Measurements from ENCODE around the gene NT5C1A.

DNA sequence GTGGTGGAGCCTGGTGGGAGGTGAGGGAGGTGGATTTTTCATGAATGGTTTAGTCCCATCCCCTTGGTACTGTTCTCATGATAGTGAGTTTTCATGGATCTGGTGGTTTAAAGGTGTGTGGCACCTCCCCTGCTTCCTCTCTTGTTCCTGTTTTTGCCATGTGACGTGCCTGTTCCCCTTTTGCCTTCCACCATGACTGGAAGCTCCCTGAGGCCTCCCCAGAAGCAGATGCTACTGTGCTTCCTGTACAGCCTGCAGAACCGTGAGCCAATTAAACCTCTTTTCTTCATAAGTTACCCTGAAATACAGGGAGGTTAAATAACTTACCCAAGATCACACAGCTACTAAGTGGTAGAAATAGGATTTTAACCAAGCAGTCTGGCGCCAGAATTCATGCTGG, 28.2 kb downstream of the NT5C1A start:
- TF ChIP-seq, protein P1, sequence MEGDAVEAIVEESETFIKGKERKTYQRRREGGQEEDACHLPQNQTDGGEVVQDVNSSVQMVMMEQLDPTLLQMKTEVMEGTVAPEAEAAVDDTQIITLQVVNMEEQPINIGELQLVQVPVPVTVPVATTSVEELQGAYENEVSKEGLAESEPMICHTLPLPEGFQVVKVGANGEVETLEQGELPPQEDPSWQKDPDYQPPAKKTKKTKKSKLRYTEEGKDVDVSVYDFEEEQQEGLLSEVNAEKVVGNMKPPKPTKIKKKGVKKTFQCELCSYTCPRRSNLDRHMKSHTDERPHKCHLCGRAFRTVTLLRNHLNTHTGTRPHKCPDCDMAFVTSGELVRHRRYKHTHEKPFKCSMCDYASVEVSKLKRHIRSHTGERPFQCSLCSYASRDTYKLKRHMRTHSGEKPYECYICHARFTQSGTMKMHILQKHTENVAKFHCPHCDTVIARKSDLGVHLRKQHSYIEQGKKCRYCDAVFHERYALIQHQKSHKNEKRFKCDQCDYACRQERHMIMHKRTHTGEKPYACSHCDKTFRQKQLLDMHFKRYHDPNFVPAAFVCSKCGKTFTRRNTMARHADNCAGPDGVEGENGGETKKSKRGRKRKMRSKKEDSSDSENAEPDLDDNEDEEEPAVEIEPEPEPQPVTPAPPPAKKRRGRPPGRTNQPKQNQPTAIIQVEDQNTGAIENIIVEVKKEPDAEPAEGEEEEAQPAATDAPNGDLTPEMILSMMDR (conservative IDR thresholded peaks at IDR 0.05; ENCODE audit: low read length): no peak
- no peak for TF ChIP-seq EZH2phosphoT487 (IDR thresholded peaks at IDR 0.05; ENCODE audit: borderline replicate concordance, low read depth, low read length)

All from OCI-LY7 (cell line).